ENCODE results near the gene WDR88. TPM values are rescaled to one million over a fixed set of nuclear protein-coding genes. Genes with fewer than 3 reads are reported as not detected.
A peak's percentile ranks its signal among the peaks of the same experiment; 100 is the strongest.

Gene WDR88
- total and polyA plus RNA-seq, 2 of the 4 experiments (the other 2 are of a cell fraction) = not detected

GRCh38 chr19:33194886-33195644 is 63.2 kb downstream of the WDR88 start (continued):
- TF ChIP-seq RCOR1 (IDR thresholded peaks at IDR 0.05; ENCODE audit: insufficient replicate concordance, low read length) = no peak

DNA sequence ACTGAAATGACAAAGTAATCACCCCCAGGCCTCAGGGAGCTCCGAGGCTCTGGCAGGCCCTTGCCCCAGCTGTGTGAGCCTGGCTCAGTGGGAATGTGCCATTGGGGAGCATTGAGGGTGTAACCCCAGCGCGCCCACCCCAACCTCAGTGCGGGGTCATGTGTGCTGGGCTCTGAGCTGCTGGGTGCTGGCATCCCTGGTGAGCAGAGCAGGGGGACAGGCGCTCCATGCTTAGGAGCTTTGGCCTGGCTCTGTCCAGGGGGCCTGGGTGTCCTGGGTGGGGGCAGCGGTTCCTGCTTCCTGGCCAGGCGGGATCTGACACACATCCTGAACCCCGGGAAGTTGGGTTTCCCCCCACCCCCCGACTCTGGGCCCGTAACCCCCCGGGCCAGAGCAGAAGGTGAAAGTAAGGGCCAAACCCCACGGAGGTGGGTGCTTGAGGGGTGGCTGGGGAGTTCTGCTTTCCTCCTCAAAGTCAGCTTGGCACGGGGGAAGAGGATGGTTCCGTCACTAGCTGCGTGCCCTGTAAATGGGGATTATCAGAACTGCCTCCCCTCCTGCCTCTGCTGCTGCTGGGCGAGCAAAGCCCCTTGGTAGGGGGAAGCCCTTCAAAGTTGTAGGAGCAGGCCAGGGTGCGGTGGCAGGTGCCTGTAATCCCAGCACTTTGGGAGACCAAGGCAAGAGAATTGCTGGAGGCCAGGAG is 63.9 kb downstream of the WDR88 start:
- peak overlapping the region; percentile 56; the same call in 1 of the 2 replicates for H3K9ac ChIP-seq (ENCODE audit: low read depth, low read length)
- CTCF ChIA-PET = interaction anchor here (1.0 kb wide), 1 partner anchor 11 kb away, joined by 3 read pairs; no protein-coding TSS in a partner anchor
- peak; percentile 3; the same call in 1 of the 2 replicates for ATAC-seq (ENCODE audit: low read depth)
- TF ChIP-seq, protein P1, sequence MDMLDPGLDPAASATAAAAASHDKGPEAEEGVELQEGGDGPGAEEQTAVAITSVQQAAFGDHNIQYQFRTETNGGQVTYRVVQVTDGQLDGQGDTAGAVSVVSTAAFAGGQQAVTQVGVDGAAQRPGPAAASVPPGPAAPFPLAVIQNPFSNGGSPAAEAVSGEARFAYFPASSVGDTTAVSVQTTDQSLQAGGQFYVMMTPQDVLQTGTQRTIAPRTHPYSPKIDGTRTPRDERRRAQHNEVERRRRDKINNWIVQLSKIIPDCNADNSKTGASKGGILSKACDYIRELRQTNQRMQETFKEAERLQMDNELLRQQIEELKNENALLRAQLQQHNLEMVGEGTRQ (IDR thresholded peaks at IDR 0.05; ENCODE audit: low read depth, low read length) = no peak
- no peak for TF ChIP-seq CTCF (conservative IDR thresholded peaks at IDR 0.05; ENCODE audit: low read depth, low read length)
- no peak for TF ChIP-seq RFX5 (IDR thresholded peaks at IDR 0.05; ENCODE audit: low read depth, low read length)
- no peak for TF ChIP-seq POLR2A (IDR thresholded peaks at IDR 0.05; ENCODE audit: low read depth, low read length)
- no peak for TF ChIP-seq MAFK (IDR thresholded peaks at IDR 0.05; ENCODE audit: low read depth, low read length)
- TF ChIP-seq, protein P2, sequence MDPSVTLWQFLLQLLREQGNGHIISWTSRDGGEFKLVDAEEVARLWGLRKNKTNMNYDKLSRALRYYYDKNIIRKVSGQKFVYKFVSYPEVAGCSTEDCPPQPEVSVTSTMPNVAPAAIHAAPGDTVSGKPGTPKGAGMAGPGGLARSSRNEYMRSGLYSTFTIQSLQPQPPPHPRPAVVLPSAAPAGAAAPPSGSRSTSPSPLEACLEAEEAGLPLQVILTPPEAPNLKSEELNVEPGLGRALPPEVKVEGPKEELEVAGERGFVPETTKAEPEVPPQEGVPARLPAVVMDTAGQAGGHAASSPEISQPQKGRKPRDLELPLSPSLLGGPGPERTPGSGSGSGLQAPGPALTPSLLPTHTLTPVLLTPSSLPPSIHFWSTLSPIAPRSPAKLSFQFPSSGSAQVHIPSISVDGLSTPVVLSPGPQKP (IDR thresholded peaks at IDR 0.05; ENCODE audit: borderline replicate concordance, low read depth, low read length) = no peak
- TF ChIP-seq SMC3 (IDR thresholded peaks at IDR 0.05; ENCODE audit: low read depth, low read length) = no peak
- no peak for TF ChIP-seq RCOR1 (IDR thresholded peaks at IDR 0.05; ENCODE audit: insufficient replicate concordance, low read length)
- no peak for TF ChIP-seq CHD1 (IDR thresholded peaks at IDR 0.05; ENCODE audit: low read depth, low read length)
- TF ChIP-seq RAD21 (IDR thresholded peaks at IDR 0.05; ENCODE audit: low read length) = no peak

More for the DNA sequence above, 63.9 kb downstream of the WDR88 start:
- no peak overlapping the region for H4K8ac ChIP-seq (ENCODE audit: low read depth in 2 of 2, low read length in 2 of 2)
- no peaks in the 10 kb centered on the region for H3K9me1 ChIP-seq (ENCODE audit: insufficient read depth, low read length)
- H2BK120ac ChIP-seq (ENCODE audit: low read depth, low read length) = no peak overlapping the region
- H3K23ac ChIP-seq (ENCODE audit: low read depth, low read length) = no peak overlapping the region
- no peak overlapping the region for H2BK15ac ChIP-seq (ENCODE audit: low read depth, low read length)
- H4K5ac ChIP-seq (ENCODE audit: low read depth, low read length) = no peak overlapping the region
- WGBS, 2 experiments (ENCODE audit: extremely low coverage in 2 of 2, insufficient read length in 1 of 2) = 100% methylated on average over 2 of the region's 17 CpGs; no CpG with 5 or more reads in 1 of the 2 experiments
- no peak overlapping the region for H2AK5ac ChIP-seq (ENCODE audit: low read depth, low read length)
- no peak overlapping the region for H3K56ac ChIP-seq (ENCODE audit: extremely low read depth, insufficient read depth, low read length)
- H2BK20ac ChIP-seq (ENCODE audit: low read depth, low read length) = no peak overlapping the region
- H3K14ac ChIP-seq (replicated peaks; ENCODE audit: low read depth, low read length) = no peak overlapping the region
- dilution Hi-C loops (cut with HindIII; ENCODE audit: low sequenced_read_pairs, unreplicated experiment) = no loop called here
- DNase-seq = no peak
- H3K4me3 ChIP-seq (ENCODE audit: insufficient read depth, low read depth, low read length) = peak overlapping the region; percentile 71; the same call in 1 of the 2 replicates
- H3K27me3 ChIP-seq (ENCODE audit: control insufficient read depth, insufficient read depth, low read length) = peaks cover 7% of the 10 kb centered on the region; the same call in 1 of the 2 replicates
- peaks cover 8% of the 10 kb centered on the region for H4K20me1 ChIP-seq (ENCODE audit: insufficient read depth, low read length)
- peaks cover 3% of the 10 kb centered on the region; the same call in 1 of the 2 replicates for H3K4me1 ChIP-seq (ENCODE audit: control insufficient read depth, insufficient read depth, low read length)
- H2BK5ac ChIP-seq (ENCODE audit: low read depth, low read length, poor library complexity, severe bottlenecking) = no peak overlapping the region
- in situ Hi-C loops (cut with MboI; ENCODE audit: low sequenced_read_pairs) = no loop called here
- H3K27ac ChIP-seq (ENCODE audit: insufficient read depth, low read length) = no peak overlapping the region
- intact Hi-C loops (cut with micrococcal nuclease) = no loop called here
- BruUV-seq (replicated peaks) = no TSS peak
- H3K18ac ChIP-seq (ENCODE audit: low read depth, low read length) = no peak overlapping the region
- no peaks in the 10 kb centered on the region for H3K9me3 ChIP-seq (ENCODE audit: control insufficient read depth, insufficient read depth, low read length)
- H2AK9ac ChIP-seq (replicated peaks; ENCODE audit: low read depth, low read length, poor library complexity) = peak overlapping the region; percentile 37
- H4K91ac ChIP-seq (ENCODE audit: insufficient read depth, low read depth, low read length) = no peak overlapping the region
- POLR2A ChIA-PET (ENCODE audit: unreplicated experiment) = interaction anchor here (0.6 kb wide), 1 partner anchor 8 kb away, joined by 11 read pairs; no protein-coding TSS in a partner anchor
- peaks cover 0 to 10% of the 10 kb centered on the region in 2 experiments; a peak in 1 of 4 replicates for H3K79me1 ChIP-seq (ENCODE audit: low read depth in 1 of 2, low read length in 2 of 2)
- peak overlapping the region; percentile 85 for H2AFZ ChIP-seq (replicated peaks; ENCODE audit: low read length, poor library complexity)
- H3K4me2 ChIP-seq (ENCODE audit: low read depth, low read length) = peak overlapping the region; percentile 79
- peaks cover 2% of the 10 kb centered on the region; the same call in 1 of the 2 replicates for H3K36me3 ChIP-seq (ENCODE audit: control insufficient read depth, insufficient read depth, low read length)
- H3K4ac ChIP-seq (ENCODE audit: low read depth, low read length) = no peak overlapping the region

Measured in IMR-90 (cell line).